HUDEP-2 (cell line): Measurements from ENCODE around the gene MAP3K20.
"Not testable (repeated sequence)": the region's sequence is repeated elsewhere in the genome, so short reads cannot be mapped to it uniquely, and the experiment has no call there.

ENCODE experiments used
- DNase-seq, 76 experiments: peaks; one replicate each; lab custom pipeline; 2025; ENCODE audit not compliant: unreplicated experiment in 76 of 76; lab: John Stamatoyannopoulos, UW

MAP3K20 gene

DNA sequence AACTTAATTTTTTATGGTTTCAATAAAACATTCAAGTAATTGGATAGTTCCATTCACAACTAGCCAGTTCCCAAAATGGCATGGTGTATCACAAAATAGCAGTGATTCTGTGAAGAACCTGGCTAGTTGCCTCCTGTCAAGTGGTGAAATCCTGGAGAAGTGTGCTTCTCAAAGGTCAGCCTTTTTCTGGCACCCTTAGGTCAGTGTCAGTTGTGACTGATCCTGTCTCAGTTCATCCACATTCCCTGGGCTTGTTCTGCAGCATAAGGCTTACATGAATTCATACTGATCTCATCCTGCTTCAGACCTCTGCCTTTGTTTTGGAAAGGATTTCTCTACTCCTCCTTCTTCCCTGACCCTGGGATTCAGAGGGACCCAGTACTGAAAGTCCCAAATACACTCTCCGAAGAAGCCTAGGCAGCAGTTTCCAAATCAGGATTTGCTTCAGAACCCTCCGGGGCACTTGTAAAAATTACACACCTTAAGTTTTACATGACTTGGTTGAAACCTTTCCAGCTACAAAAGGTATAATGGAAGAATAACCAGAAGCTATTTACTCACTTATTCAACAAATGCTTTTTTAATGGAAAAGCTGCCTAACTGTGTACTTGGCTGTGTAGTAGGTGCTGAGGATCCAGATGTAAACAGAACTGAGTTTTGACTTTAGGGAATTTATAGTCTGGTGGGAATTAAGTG lies 11.0 kb downstream of the MAP3K20 start:
- no peak for DNase-seq

DNA sequence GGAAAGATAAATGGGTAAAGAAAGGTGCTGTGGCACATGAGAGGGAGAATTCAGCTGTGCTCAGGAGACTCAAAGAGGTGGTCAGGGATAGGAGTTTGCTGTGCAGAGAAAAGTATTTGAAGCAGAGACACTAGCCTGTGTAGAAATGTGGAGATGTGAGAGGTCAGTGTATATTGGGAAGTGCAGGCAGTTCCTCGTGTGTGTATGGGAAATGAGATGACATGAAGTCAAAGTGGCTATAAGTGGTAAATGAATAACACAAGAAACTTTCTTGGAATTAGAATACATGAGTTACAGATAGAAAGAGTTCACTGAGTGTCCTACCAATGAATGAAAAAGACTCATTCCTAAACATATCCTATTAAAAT lies 11.6 kb downstream of the MAP3K20 start:
- no peak for DNase-seq

DNA sequence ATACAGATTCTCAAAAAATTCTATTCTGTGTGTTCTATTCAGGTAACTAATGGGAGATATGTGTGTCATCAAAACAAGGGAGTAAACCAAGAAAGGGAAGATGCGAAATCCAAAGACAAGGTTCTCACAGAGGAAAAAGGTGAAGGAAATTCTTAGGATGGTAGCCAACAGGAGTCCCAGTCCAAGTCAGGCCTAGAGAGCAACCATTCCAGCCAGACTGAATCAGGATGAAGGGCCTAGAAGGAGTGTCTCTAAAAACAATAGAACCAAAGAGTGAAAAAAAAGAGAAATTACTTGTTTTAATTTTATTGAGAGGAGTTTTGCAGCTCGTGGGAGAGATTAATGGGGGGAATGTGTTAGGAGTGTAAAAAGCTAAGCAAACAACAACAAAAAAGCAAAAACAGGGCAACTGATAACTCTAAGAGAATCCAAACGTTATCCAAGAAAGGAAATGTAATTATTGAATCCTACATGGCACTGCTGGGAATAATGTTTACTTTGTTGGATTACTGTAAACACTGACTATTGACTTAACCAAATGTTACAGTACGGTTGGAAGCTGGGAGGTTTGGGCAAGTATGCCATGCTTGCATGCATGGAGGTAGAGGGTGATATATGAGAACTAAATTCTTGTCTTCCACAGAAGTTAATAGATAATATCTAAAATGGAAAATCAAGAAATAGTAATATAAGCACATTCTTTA lies 12.3 kb downstream of the MAP3K20 start:
- DNase-seq: no peak

DNA sequence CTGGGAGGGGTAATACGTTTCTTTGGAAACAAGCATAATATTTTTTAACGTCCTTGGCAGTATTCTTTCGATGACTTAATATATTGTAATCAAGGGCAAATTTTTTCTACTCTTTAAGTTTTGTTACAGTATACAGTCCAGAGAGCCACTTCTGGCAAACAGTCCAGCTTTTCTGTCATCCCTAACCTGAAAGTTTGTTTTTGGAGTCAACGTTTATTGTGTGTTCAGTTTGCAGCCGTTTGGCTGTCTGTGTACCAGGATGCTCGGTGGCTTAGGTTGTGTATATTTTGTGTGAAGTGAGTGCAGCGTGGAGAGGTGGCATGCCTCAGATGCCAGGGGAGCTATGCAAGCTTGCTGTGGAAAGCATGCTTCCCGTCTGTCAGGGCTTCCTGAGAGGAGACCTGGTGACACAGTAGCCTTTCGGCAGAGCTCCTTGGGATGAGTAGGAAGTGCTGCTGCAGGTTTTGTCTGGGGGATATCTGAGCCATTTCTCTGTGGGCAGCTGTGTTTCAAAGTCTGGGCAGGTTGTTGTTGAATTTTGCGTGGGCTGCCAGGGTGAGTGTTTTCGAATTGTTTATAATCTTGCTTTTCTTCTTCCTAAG lies 14.7 kb downstream of the MAP3K20 start:
- DNase-seq: no peak

DNA sequence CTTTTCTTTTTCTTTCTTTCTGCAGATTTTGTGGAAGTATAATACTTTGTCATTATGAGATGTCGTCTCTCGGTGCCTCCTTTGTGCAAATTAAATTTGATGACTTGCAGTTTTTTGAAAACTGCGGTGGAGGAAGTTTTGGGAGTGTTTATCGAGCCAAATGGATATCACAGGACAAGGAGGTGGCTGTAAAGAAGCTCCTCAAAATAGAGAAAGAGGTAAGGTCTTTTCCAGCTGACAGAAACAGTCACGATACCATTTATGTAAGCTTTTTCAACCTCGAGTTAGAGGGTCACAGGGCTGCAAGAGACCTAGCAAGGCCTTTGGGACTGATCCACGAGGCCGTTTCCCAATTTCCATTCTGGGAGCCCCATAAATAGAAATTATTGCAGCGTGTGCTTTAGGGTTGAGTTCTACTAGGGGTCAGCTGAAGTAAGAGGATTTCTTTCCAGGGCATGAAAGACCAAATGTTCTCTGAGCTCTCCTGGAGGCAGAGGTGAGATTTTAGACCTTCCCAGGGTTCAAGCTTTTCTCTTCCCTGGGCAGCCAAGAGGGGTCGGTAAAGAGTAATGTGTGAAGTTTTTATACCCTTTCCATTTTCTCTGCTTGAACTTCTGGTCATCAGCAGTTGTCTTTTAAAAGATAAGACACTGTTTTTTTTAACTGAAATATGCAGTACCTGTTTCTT lies 15.5 kb downstream of the MAP3K20 start:
- no peak for DNase-seq

DNA sequence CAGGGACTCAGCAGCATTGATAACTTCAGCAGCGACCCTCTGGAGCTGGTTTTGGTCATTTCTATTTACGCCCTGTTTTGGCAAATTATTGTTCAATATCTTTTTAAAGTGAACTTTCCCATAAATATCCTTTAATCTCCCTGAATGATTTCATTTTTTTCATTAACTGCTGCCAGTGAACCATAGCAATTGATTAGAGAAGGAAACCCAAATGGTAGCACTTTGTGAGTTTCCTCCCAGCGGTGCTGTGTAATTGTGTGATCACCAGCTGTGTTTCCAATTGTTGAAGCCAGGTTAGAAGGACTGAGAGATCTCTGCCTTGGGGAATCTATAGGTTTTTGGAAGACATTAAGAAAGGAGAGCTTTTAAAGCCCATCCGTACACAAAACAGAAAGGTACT lies 16.3 kb downstream of the MAP3K20 start:
- DNase-seq: no peak

DNA sequence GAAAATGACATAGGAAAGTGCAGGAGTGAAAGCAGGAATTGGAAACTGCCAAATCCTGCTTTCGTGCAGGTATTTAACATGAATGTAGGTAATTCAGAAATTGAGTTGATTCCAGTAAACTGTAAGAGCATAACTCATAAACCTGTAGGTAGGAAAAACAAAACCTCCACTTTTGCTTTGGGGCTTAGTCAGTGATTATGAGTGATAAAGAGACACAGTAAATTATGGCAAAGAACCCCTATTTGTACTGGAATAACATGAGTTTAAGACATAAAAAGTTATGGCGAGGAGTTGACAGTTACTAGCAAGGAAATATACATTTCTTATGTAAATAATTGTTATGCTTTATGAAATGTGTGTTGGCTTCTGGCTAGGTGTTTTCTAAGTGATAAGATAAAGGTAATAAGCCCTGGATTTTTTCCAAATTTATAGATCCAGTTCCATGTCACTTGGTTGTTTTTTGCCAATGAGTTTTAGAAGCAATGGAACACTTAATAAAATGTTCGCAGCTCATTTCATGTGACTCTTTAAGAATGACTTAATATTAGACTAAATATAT lies 17.3 kb downstream of the MAP3K20 start:
- DNase-seq: peak in 1 of 76 experiments; percentile 9

DNA sequence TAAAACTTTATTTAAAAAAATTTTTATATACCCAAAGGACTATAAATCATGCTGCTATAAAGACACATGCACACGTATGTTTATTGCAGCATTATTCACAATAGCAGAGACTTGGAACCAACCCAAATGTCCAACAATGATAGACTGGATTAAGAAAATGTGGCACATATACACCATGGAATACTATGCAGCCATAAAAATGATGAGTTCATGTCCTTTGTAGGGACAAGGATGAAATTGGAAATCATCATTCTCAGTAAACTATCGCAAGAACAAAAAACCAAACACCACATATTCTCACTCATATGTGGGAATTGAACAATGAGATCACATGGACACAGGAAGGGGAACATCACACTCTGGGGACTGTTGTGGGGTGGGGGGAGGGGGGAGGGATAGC lies 18.0 kb downstream of the MAP3K20 start:
- DNase-seq: not testable (repeated sequence)

DNA sequence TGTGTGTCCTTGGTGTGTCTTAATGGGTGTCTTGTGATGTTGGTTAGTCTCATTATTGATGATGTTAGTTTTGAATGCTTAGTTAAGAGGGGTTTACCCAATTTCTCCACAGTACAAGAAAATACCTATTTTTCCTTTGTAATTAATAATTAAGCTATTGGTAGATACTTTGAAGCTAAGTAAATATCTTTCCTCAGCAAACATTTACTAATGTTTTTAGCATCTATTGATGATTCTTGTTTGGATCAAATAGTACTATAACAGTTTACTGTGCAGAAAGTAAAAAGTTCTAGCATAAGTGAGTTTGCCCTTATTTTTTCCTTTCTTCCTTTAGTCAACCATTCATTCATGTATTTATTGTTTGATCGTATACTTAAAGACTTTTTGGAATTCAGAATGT lies 19.1 kb downstream of the MAP3K20 start:
- DNase-seq: no peak

DNA sequence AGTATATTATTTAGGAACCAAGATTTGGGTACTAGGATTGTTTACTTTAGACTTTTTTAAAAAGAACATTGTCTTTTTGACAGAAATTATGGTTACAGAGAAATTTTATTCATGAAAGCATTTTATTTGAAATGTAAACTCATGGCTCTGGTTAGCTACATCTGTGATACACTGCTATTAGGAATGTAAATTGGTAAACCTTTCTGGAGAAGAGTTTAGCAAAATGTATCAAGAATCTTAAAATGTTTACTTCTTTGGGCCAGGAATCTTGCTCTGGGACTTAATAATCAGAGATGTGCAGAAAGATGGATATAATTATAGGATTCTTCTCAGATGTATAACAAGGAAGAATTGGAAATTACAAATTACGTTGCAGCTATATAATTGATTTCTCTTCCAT lies 19.7 kb downstream of the MAP3K20 start:
- no peak for DNase-seq

DNA sequence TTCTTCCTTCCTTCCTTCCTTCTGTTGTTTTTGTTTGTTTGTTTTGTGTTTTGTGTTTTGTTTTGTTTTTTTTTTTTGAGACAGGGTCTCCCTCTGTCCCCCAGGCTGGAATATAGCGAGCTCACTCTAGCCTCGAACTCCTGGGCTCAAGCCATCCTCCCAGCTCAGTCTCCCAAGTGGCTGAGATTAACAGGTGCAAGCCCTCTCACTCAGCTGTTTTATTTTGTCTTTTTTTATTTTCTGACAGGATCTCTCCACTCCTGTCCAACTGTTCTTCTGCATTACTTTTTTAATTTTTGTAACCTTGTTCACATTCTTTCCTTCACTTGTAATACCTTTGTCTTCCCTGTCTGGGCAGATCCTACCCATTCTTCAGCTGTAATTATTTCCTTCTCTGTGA lies 23.6 kb downstream of the MAP3K20 start:
- no peak for DNase-seq

DNA sequence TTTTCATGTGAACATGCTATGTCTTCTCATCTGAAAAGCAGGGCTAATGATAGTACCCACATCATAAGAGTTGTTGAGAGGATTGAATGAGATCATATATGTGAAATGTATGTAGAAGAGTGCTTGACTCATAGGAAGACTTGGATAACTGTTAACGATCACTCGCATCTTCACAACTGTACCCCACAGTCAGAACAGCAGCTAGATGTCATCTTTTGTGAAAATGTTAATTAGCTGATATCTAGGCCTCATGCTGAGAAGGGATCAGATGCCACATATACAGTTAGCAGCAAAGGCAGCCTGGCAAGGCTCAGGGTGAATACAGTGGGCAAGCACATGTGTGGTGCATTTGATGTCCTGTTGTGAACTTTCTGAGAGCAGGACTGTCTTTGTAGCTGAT lies 24.2 kb downstream of the MAP3K20 start:
- no peak for DNase-seq

DNA sequence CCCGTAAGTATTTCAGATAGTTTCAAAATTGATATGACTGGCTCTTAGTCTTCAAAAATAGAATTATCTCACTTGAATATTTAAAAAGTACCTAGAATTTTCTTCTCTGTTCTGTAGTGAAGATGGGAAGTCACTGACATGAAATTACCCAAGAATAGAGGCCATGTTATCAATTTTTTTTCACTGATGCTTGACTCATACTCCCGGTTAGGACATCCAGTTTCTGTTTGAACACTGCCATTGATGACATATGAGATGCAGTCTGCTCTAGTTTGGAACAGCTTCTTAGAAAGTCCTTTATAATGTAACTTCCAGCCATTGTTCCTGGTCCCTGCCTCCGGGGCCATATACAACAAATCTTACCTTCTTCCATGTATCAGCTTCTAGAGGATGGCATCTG lies 26.0 kb downstream of the MAP3K20 start:
- DNase-seq: no peak

DNA sequence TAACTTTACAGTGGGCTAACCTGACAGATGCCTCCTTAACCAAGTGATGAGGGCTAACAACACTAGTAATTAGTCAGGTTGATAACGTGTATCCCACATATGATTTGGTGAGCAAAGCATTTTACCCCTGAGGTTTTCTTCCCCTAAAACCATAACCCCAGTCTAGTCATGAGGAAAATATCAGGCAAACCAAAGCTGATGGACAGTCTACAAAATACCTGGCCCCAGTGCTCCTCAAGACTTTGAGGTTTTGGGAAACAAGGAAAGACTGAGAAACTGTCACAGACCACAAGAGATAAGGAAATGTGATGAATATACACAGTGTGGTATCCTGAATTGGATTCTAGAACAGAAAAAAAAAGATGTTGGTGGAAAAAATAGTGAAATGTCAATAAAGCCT lies 28.5 kb downstream of the MAP3K20 start:
- no peak for DNase-seq

DNA sequence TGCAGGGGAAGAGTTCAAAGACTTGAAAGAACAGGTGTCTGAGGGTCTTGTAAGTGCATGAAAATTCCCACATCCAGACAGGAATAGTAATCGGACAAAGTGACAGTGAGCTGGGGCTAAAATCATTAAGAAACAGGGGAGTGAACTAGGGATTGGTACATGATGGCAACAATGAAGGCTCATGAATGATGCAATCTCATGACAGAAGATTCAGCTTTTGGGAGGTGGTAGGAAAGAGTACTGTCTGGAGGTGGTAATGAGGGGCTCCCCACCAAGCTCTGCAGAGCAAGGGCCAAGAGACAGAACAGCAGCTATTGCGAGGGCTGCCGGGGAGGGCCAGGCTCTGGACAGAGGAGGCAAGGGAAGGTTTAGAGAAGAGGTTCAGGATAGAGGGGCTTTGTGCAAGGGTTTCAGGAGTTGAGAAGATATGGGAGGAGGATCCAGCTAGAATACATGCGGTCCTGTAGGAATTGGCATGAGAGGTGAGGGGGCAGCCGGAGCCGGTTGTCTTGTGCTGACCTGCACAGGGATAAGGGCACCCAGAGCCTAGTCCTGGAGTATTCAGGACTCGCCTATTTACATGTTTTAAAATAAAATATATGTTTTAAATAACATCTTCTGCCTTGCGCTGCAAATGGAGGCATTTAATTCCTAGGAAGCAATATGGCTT lies 31.4 kb downstream of the MAP3K20 start:
- no peak for DNase-seq

DNA sequence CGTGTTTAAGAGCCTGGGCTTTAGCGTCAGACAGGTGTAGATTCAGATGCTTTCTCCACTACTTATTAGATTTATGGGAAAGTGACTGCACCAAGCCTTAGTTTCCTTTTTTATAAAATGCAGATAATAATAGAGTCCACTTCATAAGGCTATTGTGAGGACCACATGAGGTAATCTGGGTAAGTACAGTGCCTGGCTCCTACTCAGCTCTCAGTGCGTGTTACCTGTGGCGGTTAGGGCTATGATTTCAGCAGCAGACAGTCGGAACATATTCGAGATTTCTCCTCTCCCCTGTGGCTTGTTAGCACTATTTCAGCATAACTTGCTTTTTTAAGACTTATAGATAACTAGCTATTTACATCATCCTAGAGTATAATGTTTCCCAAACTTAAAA lies 32.0 kb downstream of the MAP3K20 start:
- DNase-seq: no peak

DNA sequence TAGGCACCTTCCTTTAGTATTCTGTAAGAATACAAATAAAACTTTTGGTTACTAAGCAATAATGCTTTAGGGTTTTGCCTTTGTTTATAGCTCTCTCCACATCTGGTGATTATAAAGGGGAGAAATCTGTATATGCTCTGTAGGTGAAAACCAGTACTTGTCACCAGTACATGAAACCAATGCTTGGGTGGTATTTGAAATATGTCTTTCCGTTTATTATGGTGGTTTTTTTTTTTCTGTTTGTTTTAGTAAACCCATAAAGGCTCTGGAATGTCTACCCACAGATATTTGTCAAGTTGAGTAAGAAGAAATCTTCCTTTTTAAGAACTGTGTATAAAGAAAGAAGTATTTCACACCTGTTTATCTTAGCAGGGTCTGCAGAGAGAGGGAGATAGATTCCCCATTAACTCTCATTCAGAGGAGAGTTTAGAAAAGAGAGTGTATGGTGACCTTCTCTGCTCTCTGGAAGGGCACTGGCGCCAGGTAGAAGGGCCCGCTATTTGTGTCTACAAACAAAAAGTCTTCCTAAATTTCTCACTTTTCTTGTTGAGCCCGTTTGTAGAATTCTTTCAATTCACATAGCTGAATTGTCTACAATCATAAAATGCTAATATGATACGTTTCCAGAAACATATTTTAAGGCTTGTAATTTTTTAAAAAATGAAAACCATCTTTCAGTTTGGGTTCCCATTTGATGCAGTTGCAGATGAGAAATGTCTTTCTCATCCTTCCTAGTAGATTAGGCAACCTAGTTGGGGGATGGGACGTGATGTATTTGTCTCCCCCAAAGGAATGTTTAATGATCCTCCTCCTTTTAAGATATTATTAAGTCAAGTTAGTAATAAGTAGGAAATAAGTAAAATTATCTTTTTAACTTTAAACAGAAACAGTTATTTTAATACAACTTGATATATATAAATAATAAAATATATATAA lies 33.9 kb downstream of the MAP3K20 start:
- no peak for DNase-seq

DNA sequence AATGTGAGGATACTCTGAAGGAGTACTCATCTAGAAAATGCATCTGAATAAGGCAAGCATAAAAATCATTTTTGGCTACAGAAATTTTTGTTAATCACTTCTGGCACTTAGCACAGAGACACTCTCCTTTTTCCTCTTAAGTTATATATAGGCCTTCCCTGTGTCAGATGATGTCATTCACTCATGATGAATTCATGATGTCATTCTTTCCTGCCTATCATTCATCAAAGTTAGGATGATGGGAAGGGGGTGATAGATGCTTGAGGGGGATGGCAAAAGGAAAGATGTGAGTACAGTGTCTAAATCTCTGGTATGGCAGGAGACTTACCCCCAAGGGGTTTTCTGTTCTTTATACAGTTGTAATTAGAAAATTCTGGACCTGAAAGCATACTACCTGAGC lies 42.0 kb downstream of the MAP3K20 start:
- no peak for DNase-seq

DNA sequence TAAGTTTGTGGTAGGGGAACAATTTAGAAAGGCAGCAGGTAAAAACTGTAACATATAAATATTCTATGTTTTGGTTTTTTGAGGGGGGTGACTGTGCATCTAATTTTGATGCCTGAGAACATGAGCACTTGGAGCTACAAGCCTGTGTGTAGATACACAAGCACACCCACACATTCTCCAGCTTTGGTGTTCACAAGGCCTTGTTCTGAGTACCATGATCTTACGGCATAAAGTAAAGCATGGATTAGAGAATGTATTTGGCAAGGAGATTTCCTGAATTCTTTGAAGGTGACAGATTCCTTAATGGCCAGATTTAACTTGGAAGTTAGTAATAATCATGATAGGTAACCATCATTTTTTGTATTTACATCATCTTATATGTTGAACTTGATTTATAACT lies 42.7 kb downstream of the MAP3K20 start:
- no peak for DNase-seq
